Vagina (tissue), 2 donors: Measurements from ENCODE around the gene UNKL.

Source experiments
- POLR2AphosphoS5 ChIP-seq, 2 donors: sonication (generic); formaldehyde crosslinking; IDR thresholded peaks; one replicate each; pipeline ENCODE4 v1.9.0; 2017; ENCODE audit warnings: antibody characterized with exemption in 2 of 2, mild to moderate bottlenecking in 2 of 2, low read depth in 1 of 2; ENCODE audit not compliant: insufficient read depth in 1 of 2
- TF ChIP-seq, protein P1 (sequence below), 3 experiments: fragments of 450-650 bp in 2 of 3; fragments of 200-600 bp in 1 of 3; sonication (generic) in 1 of 3; IDR thresholded peaks; one replicate each; pipeline ENCODE4 v1.5.1; 2017 to 2019; ENCODE audit warnings: antibody characterized with exemption in 3 of 3, mild to moderate bottlenecking in 2 of 3, moderate library complexity in 2 of 3

GRCh38 chr16:1326946-1327618, 87.4 kb downstream of the UNKL start:
- TF ChIP-seq, protein P1, sequence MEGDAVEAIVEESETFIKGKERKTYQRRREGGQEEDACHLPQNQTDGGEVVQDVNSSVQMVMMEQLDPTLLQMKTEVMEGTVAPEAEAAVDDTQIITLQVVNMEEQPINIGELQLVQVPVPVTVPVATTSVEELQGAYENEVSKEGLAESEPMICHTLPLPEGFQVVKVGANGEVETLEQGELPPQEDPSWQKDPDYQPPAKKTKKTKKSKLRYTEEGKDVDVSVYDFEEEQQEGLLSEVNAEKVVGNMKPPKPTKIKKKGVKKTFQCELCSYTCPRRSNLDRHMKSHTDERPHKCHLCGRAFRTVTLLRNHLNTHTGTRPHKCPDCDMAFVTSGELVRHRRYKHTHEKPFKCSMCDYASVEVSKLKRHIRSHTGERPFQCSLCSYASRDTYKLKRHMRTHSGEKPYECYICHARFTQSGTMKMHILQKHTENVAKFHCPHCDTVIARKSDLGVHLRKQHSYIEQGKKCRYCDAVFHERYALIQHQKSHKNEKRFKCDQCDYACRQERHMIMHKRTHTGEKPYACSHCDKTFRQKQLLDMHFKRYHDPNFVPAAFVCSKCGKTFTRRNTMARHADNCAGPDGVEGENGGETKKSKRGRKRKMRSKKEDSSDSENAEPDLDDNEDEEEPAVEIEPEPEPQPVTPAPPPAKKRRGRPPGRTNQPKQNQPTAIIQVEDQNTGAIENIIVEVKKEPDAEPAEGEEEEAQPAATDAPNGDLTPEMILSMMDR (IDR thresholded peaks at IDR 0.05), result no peak
- TF ChIP-seq POLR2AphosphoS5 (IDR thresholded peaks at IDR 0.05; ENCODE audit: insufficient read depth in 1 of 2, low read depth in 1 of 2), result no peak
